ENCODE measurements around the gene ELOF1. TPM values are rescaled to one million over a fixed set of nuclear protein-coding genes. Genes with fewer than 3 reads are reported as not detected.

The ELOF1 gene
- total and polyA plus RNA-seq, 2 of the 4 experiments (the other 2 are of a cell fraction) = 62.4 to 96.8 TPM

DNA sequence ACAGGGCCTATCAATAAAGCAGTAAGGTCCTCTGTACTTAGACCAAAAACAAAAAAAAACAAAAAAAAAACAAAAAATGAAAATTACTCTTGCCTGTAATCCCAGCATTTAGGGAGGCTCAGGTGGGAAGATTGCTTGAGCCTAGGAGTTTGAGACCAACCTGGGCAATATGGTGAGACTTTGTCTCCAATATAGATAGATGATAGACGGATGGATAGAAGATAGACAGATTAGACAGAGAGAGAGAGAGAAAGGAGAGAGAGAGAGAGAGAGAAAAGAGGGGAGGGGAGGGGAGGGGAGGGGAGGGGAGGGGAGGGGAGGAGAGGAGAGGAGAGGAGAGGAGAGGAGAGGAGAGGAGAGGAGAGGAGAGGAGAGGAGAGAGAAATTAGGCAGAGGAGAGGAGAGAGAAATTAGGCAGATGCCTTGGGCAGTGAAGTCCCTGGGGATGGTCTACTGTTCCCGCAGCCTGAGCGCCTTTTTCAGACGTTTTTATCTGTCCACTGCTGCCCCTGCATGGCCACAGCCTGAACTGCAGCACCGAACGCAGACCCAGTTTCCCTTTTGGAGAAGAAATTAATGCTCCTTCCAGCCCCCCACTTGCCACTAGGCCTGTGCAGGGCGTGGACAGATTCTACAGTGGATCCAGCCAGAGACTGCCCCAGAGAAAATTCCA is 28.4 kb upstream of the ELOF1 start:
- TF ChIP-seq, protein P1, sequence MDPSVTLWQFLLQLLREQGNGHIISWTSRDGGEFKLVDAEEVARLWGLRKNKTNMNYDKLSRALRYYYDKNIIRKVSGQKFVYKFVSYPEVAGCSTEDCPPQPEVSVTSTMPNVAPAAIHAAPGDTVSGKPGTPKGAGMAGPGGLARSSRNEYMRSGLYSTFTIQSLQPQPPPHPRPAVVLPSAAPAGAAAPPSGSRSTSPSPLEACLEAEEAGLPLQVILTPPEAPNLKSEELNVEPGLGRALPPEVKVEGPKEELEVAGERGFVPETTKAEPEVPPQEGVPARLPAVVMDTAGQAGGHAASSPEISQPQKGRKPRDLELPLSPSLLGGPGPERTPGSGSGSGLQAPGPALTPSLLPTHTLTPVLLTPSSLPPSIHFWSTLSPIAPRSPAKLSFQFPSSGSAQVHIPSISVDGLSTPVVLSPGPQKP (IDR thresholded peaks at IDR 0.05; ENCODE audit: borderline replicate concordance, low read depth, low read length) = no peak
- TF ChIP-seq SMC3 (IDR thresholded peaks at IDR 0.05; ENCODE audit: low read depth, low read length) (peak; percentile 92), RAD21 (IDR thresholded peaks at IDR 0.05; ENCODE audit: low read length) (peak; percentile 88), RCOR1 (IDR thresholded peaks at IDR 0.05; ENCODE audit: insufficient replicate concordance, low read length) (no peak), RFX5 (IDR thresholded peaks at IDR 0.05; ENCODE audit: low read depth, low read length) (no peak), CHD1 (IDR thresholded peaks at IDR 0.05; ENCODE audit: low read depth, low read length) (no peak), POLR2A (IDR thresholded peaks at IDR 0.05; ENCODE audit: low read depth, low read length) (0 out of 2 replicates have a peak, but pooled peaks have one; percentile 32), CEBPB (IDR thresholded peaks at IDR 0.05; ENCODE audit: low read depth, low read length) (no peak), BHLHE40 (IDR thresholded peaks at IDR 0.05; ENCODE audit: low read depth, low read length) (no peak), MAFK (IDR thresholded peaks at IDR 0.05; ENCODE audit: low read depth, low read length) (no peak), MAZ (IDR thresholded peaks at IDR 0.05; ENCODE audit: borderline replicate concordance, low read depth, low read length) (peak; percentile 32; the same call in 1 of the 2 replicates)
- TF ChIP-seq, protein P2, sequence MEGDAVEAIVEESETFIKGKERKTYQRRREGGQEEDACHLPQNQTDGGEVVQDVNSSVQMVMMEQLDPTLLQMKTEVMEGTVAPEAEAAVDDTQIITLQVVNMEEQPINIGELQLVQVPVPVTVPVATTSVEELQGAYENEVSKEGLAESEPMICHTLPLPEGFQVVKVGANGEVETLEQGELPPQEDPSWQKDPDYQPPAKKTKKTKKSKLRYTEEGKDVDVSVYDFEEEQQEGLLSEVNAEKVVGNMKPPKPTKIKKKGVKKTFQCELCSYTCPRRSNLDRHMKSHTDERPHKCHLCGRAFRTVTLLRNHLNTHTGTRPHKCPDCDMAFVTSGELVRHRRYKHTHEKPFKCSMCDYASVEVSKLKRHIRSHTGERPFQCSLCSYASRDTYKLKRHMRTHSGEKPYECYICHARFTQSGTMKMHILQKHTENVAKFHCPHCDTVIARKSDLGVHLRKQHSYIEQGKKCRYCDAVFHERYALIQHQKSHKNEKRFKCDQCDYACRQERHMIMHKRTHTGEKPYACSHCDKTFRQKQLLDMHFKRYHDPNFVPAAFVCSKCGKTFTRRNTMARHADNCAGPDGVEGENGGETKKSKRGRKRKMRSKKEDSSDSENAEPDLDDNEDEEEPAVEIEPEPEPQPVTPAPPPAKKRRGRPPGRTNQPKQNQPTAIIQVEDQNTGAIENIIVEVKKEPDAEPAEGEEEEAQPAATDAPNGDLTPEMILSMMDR (conservative IDR thresholded peaks at IDR 0.05; ENCODE audit: low read depth, low read length) = peak; percentile 91
- H3K36me3 ChIP-seq (ENCODE audit: control insufficient read depth, insufficient read depth, low read length) = no peaks in the 10 kb centered on the region
- no peak overlapping the region for H3K14ac ChIP-seq (replicated peaks; ENCODE audit: low read depth, low read length)
- ATAC-seq (ENCODE audit: low read depth) (peak; percentile 100), DNase-seq (peak; percentile 60)
- no peak overlapping the region for H2BK15ac ChIP-seq (ENCODE audit: low read depth, low read length)
- ChIA-PET CTCF (no interaction called here), POLR2A (ENCODE audit: unreplicated experiment) (no interaction called here)
- no TSS peak for BruUV-seq (replicated peaks)
- no peak overlapping the region for H2BK5ac ChIP-seq (ENCODE audit: low read depth, low read length, poor library complexity, severe bottlenecking)
- H3K9ac ChIP-seq (ENCODE audit: low read depth, low read length) = no peak overlapping the region
- no peaks in the 10 kb centered on the region for H4K20me1 ChIP-seq (ENCODE audit: insufficient read depth, low read length)
- H3K4ac ChIP-seq (ENCODE audit: low read depth, low read length) = no peak overlapping the region
- H2AFZ ChIP-seq (replicated peaks; ENCODE audit: low read length, poor library complexity) = peak overlapping the region; percentile 87
- intact Hi-C loops (cut with micrococcal nuclease) (loop anchor here (1.0 to 5.0 kb wide), 4 partner anchors 27 to 295 kb away; no protein-coding TSS in a partner anchor), dilution Hi-C loops (cut with HindIII; ENCODE audit: low sequenced_read_pairs, unreplicated experiment) (no loop called here), in situ Hi-C loops (cut with MboI; ENCODE audit: low sequenced_read_pairs) (loop anchor here (5.0 kb wide), 1 partner anchor 95 kb away; no protein-coding TSS in a partner anchor)
- H3K23ac ChIP-seq (ENCODE audit: low read depth, low read length) = no peak overlapping the region
- no peak overlapping the region for H4K5ac ChIP-seq (ENCODE audit: low read depth, low read length)
- no peak overlapping the region for H3K56ac ChIP-seq (ENCODE audit: extremely low read depth, insufficient read depth, low read length)
- H4K8ac ChIP-seq (ENCODE audit: low read depth in 2 of 2, low read length in 2 of 2) = no peak overlapping the region
- H2BK20ac ChIP-seq (ENCODE audit: low read depth, low read length) = no peak overlapping the region
- no peak overlapping the region for H3K18ac ChIP-seq (ENCODE audit: low read depth, low read length)
- no peak overlapping the region for H4K91ac ChIP-seq (ENCODE audit: insufficient read depth, low read depth, low read length)
- H2BK120ac ChIP-seq (ENCODE audit: low read depth, low read length) = no peak overlapping the region
- H3K4me2 ChIP-seq (ENCODE audit: low read depth, low read length) = peak overlapping the region; percentile 55; the same call in 1 of the 2 replicates
- no peak overlapping the region for H2AK9ac ChIP-seq (replicated peaks; ENCODE audit: low read depth, low read length, poor library complexity)
- H3K27me3 ChIP-seq (ENCODE audit: control insufficient read depth, insufficient read depth, low read length) = no peaks in the 10 kb centered on the region; the same call in 1 of the 2 replicates
- no peaks in the 10 kb centered on the region for H3K9me3 ChIP-seq (ENCODE audit: control insufficient read depth, insufficient read depth, low read length)
- H2AK5ac ChIP-seq (ENCODE audit: low read depth, low read length) = no peak overlapping the region
- H3K4me3 ChIP-seq (ENCODE audit: insufficient read depth, low read depth, low read length) = no peak overlapping the region
- WGBS, 2 experiments (ENCODE audit: extremely low coverage in 2 of 2, insufficient read length in 1 of 2) = 0% methylated on average over 3 of the region's 7 CpGs; no CpG with 5 or more reads in 1 of the 2 experiments
- H3K9me1 ChIP-seq (ENCODE audit: insufficient read depth, low read length) = no peaks in the 10 kb centered on the region
- no peak overlapping the region for H3K27ac ChIP-seq (ENCODE audit: insufficient read depth, low read length)
- no peaks in the 10 kb centered on the region for H3K4me1 ChIP-seq (ENCODE audit: control insufficient read depth, insufficient read depth, low read length)
- H3K79me1 ChIP-seq (ENCODE audit: low read depth in 1 of 2, low read length in 2 of 2) = no peaks in the 10 kb centered on the region
